MM.1S (cell line): Measurements from ENCODE around the gene APAF1.

Experiments used
- DNase-seq: peaks from one replicate; pipeline ENCODE4 v3.0.0-alpha.2; 2015
- H2AFZ ChIP-seq: fragments of 300-600 bp; sonication (generic); 2 replicates; pipeline ENCODE4 v1.6.0; 2016; ENCODE audit warnings: antibody characterized with exemption, low read length
- H3F3A ChIP-seq: fragments of 300-600 bp; sonication (generic); 2 replicates; pipeline ENCODE4 v1.6.1; 2016; ENCODE audit warnings: mild to moderate bottlenecking, antibody characterized with exemption, low read length, moderate library complexity, mixed read lengths; ENCODE audit not compliant: insufficient read depth
- H3K27ac ChIP-seq: fragments of 300-600 bp; sonication (generic); 2 replicates; pipeline ENCODE4 v1.5.1; 2016; ENCODE audit warnings: mild to moderate bottlenecking, low read length
- H3K27me3 ChIP-seq: fragments of 300-600 bp; sonication (generic); replicated peaks from 2 replicates; pipeline ENCODE4 v1.6.0; 2016; ENCODE audit warnings: low read length; ENCODE audit not compliant: insufficient read depth
- H3K36me3 ChIP-seq: fragments of 300-600 bp; sonication (generic); replicated peaks from 2 replicates; pipeline ENCODE4 v1.6.1; 2016; ENCODE audit warnings: mild to moderate bottlenecking, low read length, mixed read lengths; ENCODE audit not compliant: insufficient read depth
- H3K4me1 ChIP-seq: fragments of 300-600 bp; sonication (generic); 2 replicates; pipeline ENCODE4 v1.6.1; 2016; ENCODE audit warnings: low read length, mixed read lengths
- H3K4me2 ChIP-seq: fragments of 300-600 bp; sonication (generic); 2 replicates; pipeline ENCODE4 v1.6.0; 2016; ENCODE audit warnings: low read depth, low read length
- H3K4me3 ChIP-seq: fragments of 300-600 bp; sonication (generic); 2 replicates; pipeline ENCODE4 v1.5.1; 2016; ENCODE audit warnings: low read length, mixed read lengths
- H3K79me2 ChIP-seq: fragments of 300-600 bp; sonication (generic); 2 replicates; pipeline ENCODE4 v1.6.1; 2016; ENCODE audit warnings: mixed run types, low read length, mixed read lengths
- H3K9ac ChIP-seq: fragments of 300-600 bp; sonication (generic); 2 replicates; pipeline ENCODE4 v1.6.1; 2016; ENCODE audit warnings: low read length, mixed read lengths
- H3K9me2 ChIP-seq: fragments of 300-600 bp; sonication (generic); replicated peaks from 2 replicates; pipeline ENCODE4 v1.6.1; 2016; ENCODE audit warnings: mild to moderate bottlenecking, low read length, mixed read lengths; ENCODE audit not compliant: insufficient read depth
- H3K9me3 ChIP-seq: fragments of 300-600 bp; sonication (generic); replicated peaks from 2 replicates; pipeline ENCODE4 v1.6.1; 2016; ENCODE audit warnings: mild to moderate bottlenecking, low read length, mixed read lengths; ENCODE audit not compliant: insufficient read depth
- H4K20me1 ChIP-seq: fragments of 300-600 bp; sonication (generic); 2 replicates; pipeline ENCODE4 v1.6.1; 2016; ENCODE audit warnings: mild to moderate bottlenecking, low read length, moderate library complexity, mixed read lengths; ENCODE audit not compliant: insufficient read depth
- CTCF ChIP-seq: fragments of 300-600 bp; sonication (generic); IDR thresholded peaks from 2 replicates; pipeline ENCODE4 v1.5.1; 2016; ENCODE audit warnings: antibody characterized with exemption, low read length, mixed read lengths
- EZH2 ChIP-seq: fragments of 300-600 bp; sonication (generic); optimal IDR thresholded peaks from 2 replicates; pipeline ENCODE3; 2017; ENCODE audit warnings: low read depth, mild to moderate bottlenecking, antibody characterized with exemption, low read length, mixed read lengths
- EZH2phosphoT487 ChIP-seq: fragments of 300-600 bp; sonication (generic); IDR thresholded peaks from 2 replicates; pipeline ENCODE4 v1.6.1; 2018; ENCODE audit warnings: antibody characterized with exemption, low read length

The APAF1 gene

GRCh38 chr12:98744680-98745079, 99.6 kb downstream of the APAF1 start:
- Histone ChIP-seq H3K27ac (no peak overlapping the region), H3K79me2 (no peaks in the 10 kb centered on the region), H2AFZ (no peak overlapping the region), H4K20me1 (no peaks in the 10 kb centered on the region), H3K9me3 (no peaks in the 10 kb centered on the region), H3K4me2 (peak overlapping the region; percentile 24), H3K36me3 (no peaks in the 10 kb centered on the region), H3K4me1 (0 out of 2 replicates have a peak, but pooled peaks cover 4% of the 10 kb centered on the region), H3K9me2 (no peaks in the 10 kb centered on the region), H3K27me3 (no peaks in the 10 kb centered on the region), H3K9ac (no peak overlapping the region), H3F3A (no peaks in the 10 kb centered on the region), H3K4me3 (no peak overlapping the region)
- TF ChIP-seq EZH2phosphoT487 (no peak), CTCF (no peak), EZH2 (no peak)
- peak; percentile 75 for DNase-seq

- no peaks in the 10 kb centered on the region for H3K36me3 ChIP-seq
- no peaks in the 10 kb centered on the region for H3K9me3 ChIP-seq
- no peak overlapping the region for H3K9ac ChIP-seq
- no peaks in the 10 kb centered on the region for H3K9me2 ChIP-seq
- TF ChIP-seq EZH2 = no peak
- TF ChIP-seq EZH2phosphoT487 = no peak
- no peak for TF ChIP-seq CTCF
- H2AFZ ChIP-seq = peak overlapping the region; percentile 53; the same call in 1 of the 2 replicates
- no peaks in the 10 kb centered on the region for H3F3A ChIP-seq
- H3K27me3 ChIP-seq = no peaks in the 10 kb centered on the region
- 0 out of 2 replicates have a peak, but pooled peaks cover 4% of the 10 kb centered on the region for H3K4me1 ChIP-seq
- no peak for DNase-seq
- H3K4me3 ChIP-seq = peak overlapping the region; percentile 36
- H4K20me1 ChIP-seq = no peaks in the 10 kb centered on the region
- no peak overlapping the region for H3K27ac ChIP-seq
- H3K79me2 ChIP-seq = no peaks in the 10 kb centered on the region
- H3K4me2 ChIP-seq = peak overlapping the region; percentile 48
Observed at GRCh38 chr12:98745578-98746391, 100.7 kb downstream of the APAF1 start.

- H3K9me3 ChIP-seq = no peaks in the 10 kb centered on the region
- no peak for DNase-seq
- no peak overlapping the region for H3K4me3 ChIP-seq
- no peaks in the 10 kb centered on the region for H3K79me2 ChIP-seq
- no peak overlapping the region for H2AFZ ChIP-seq
- H3K27ac ChIP-seq = no peak overlapping the region
- H3F3A ChIP-seq = no peaks in the 10 kb centered on the region
- H3K36me3 ChIP-seq = no peaks in the 10 kb centered on the region
- no peak overlapping the region for H3K4me2 ChIP-seq
- no peaks in the 10 kb centered on the region for H4K20me1 ChIP-seq
- H3K27me3 ChIP-seq = no peaks in the 10 kb centered on the region
- H3K9ac ChIP-seq = no peak overlapping the region
- 0 out of 2 replicates have a peak, but pooled peaks cover 4% of the 10 kb centered on the region for H3K4me1 ChIP-seq
- no peaks in the 10 kb centered on the region for H3K9me2 ChIP-seq
- no peak for TF ChIP-seq EZH2phosphoT487
- no peak for TF ChIP-seq CTCF
- no peak for TF ChIP-seq EZH2
Observed at GRCh38 chr12:98748463-98748862, 103.4 kb downstream of the APAF1 start.
